ENCODE measurements around the gene TRPV3. TPM values are rescaled to one million over a fixed set of nuclear protein-coding genes. Genes with fewer than 3 reads are reported as not detected.

TRPV3 gene
- total RNA-seq, 1 experiment from 2014 or later = 3.6 TPM

DNA sequence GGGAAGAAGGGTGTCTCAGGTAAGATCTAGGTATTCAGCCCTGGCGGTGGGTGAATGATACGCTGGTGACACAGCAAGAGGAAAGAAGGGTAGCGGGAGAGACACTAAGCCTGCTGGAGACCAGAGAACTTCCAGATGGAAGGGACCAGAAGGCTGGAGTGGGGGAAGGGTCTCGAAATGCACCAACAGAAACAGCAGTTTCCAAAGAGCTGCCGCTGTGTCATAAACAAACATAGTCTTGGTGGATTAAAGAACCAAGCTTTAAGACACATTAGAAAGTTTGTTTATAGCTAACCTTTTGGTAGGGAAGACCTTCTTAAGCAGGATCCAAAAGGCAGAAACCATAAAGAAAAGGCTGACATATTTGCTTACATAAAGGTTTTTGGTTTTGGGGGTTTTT lies 20.9 kb downstream of the TRPV3 start:
- ATAC-seq (no peak), DNase-seq (no peak)
- Histone ChIP-seq H3K36me3 (ENCODE audit: low read depth, low read length) (no peaks in the 10 kb centered on the region), H3K79me2 (ENCODE audit: low read length) (no peaks in the 10 kb centered on the region), H3K9me3 (ENCODE audit: low read length) (no peaks in the 10 kb centered on the region), H2AFZ (ENCODE audit: low read length) (no peak overlapping the region), H3K27ac (ENCODE audit: low read length) (no peak overlapping the region), H4K20me1 (ENCODE audit: low read length) (no peaks in the 10 kb centered on the region), H3K4me1 (ENCODE audit: insufficient read depth, low read length) (peaks cover 3% of the 10 kb centered on the region; the same call in 1 of the 2 replicates), H3K4me2 (ENCODE audit: low read length) (no peak overlapping the region), H3F3A (ENCODE audit: low read length, unreplicated experiment) (no peaks in the 10 kb centered on the region), H3K9me2 (replicated peaks; ENCODE audit: low read length) (no peaks in the 10 kb centered on the region), H3K27me3 (ENCODE audit: low read length) (no peaks in the 10 kb centered on the region), H3K4me3 (ENCODE audit: low read length) (no peak overlapping the region), H3K9ac (ENCODE audit: low read length) (no peak overlapping the region)
- intact Hi-C loops (cut with micrococcal nuclease) = no loop called here
- BruUV-seq (replicated peaks) = no TSS peak
- TF ChIP-seq EZH2 (IDR thresholded peaks at IDR 0.05; ENCODE audit: low read length, unreplicated experiment) (no peak), EZH2phosphoT487 (IDR thresholded peaks at IDR 0.05; ENCODE audit: borderline replicate concordance, low read length) (no peak)
- TF ChIP-seq, protein P1, sequence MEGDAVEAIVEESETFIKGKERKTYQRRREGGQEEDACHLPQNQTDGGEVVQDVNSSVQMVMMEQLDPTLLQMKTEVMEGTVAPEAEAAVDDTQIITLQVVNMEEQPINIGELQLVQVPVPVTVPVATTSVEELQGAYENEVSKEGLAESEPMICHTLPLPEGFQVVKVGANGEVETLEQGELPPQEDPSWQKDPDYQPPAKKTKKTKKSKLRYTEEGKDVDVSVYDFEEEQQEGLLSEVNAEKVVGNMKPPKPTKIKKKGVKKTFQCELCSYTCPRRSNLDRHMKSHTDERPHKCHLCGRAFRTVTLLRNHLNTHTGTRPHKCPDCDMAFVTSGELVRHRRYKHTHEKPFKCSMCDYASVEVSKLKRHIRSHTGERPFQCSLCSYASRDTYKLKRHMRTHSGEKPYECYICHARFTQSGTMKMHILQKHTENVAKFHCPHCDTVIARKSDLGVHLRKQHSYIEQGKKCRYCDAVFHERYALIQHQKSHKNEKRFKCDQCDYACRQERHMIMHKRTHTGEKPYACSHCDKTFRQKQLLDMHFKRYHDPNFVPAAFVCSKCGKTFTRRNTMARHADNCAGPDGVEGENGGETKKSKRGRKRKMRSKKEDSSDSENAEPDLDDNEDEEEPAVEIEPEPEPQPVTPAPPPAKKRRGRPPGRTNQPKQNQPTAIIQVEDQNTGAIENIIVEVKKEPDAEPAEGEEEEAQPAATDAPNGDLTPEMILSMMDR (conservative IDR thresholded peaks at IDR 0.05; ENCODE audit: low read depth, low read length) = no peak
- CTCF ChIA-PET = no interaction called here
- POLR2A ChIA-PET (ENCODE audit: unreplicated experiment) = no interaction called here

- no peaks in the 10 kb centered on the region for H4K20me1 ChIP-seq (ENCODE audit: low read length)
- peak overlapping the region; percentile 72 for H3K9ac ChIP-seq (ENCODE audit: low read length)
- ATAC-seq = peak; percentile 74
- H3K9me2 ChIP-seq (replicated peaks; ENCODE audit: low read length) = no peaks in the 10 kb centered on the region
- DNase-seq = peak; percentile 77
- no peaks in the 10 kb centered on the region for H3F3A ChIP-seq (ENCODE audit: low read length, unreplicated experiment)
- H3K4me3 ChIP-seq (ENCODE audit: low read length) = peak overlapping the region; percentile 61
- no peaks in the 10 kb centered on the region for H3K27me3 ChIP-seq (ENCODE audit: low read length)
- H3K36me3 ChIP-seq (ENCODE audit: low read depth, low read length) = no peaks in the 10 kb centered on the region
- peaks cover 3% of the 10 kb centered on the region; the same call in 1 of the 2 replicates for H3K4me1 ChIP-seq (ENCODE audit: insufficient read depth, low read length)
- ChIA-PET POLR2A (ENCODE audit: unreplicated experiment) (no interaction called here), CTCF (interaction anchor here (0.7 to 1.0 kb wide), 3 partner anchors 76 to 1884 kb away, joined by 3 to 10 read pairs (median 3); partner anchors contain the start of gene NUP88)
- BruUV-seq (replicated peaks) = no TSS peak
- H3K9me3 ChIP-seq (ENCODE audit: low read length) = no peaks in the 10 kb centered on the region
- H3K27ac ChIP-seq (ENCODE audit: low read length) = peak overlapping the region; percentile 67
- TF ChIP-seq, protein P1 (conservative IDR thresholded peaks at IDR 0.05; ENCODE audit: low read depth, low read length) = peak; percentile 74
- TF ChIP-seq EZH2phosphoT487 (IDR thresholded peaks at IDR 0.05; ENCODE audit: borderline replicate concordance, low read length) = no peak
- H2AFZ ChIP-seq (ENCODE audit: low read length) = peak overlapping the region; percentile 77
- peak overlapping the region; percentile 78 for H3K4me2 ChIP-seq (ENCODE audit: low read length)
- intact Hi-C loops (cut with micrococcal nuclease) = loop anchor here (1.0 kb wide), 1 partner anchor 101 kb away; the partner anchor contains the start of genes CTNS and SHPK
- H3K79me2 ChIP-seq (ENCODE audit: low read length) = no peaks in the 10 kb centered on the region
Observed at GRCh38 chr17:3535253-3535995, 22.2 kb downstream of the TRPV3 start.

GRCh38 chr17:3534881-3535252 lies 22.7 kb downstream of the TRPV3 start:
- ATAC-seq (peak; percentile 88), DNase-seq (peak; percentile 58)
- POLR2A ChIA-PET (ENCODE audit: unreplicated experiment) = interaction anchor here (0.5 to 0.6 kb wide), 2 partner anchors 21 to 38 kb away, joined by 3 to 11 read pairs; no protein-coding TSS in a partner anchor
- Histone ChIP-seq H3K9me3 (ENCODE audit: low read length) (no peaks in the 10 kb centered on the region), H4K20me1 (ENCODE audit: low read length) (no peaks in the 10 kb centered on the region), H3K36me3 (ENCODE audit: low read depth, low read length) (no peaks in the 10 kb centered on the region), H3K4me3 (ENCODE audit: low read length) (no peak overlapping the region), H3K79me2 (ENCODE audit: low read length) (no peaks in the 10 kb centered on the region), H3K9me2 (replicated peaks; ENCODE audit: low read length) (no peaks in the 10 kb centered on the region), H3K9ac (ENCODE audit: low read length) (no peak overlapping the region), H3K4me2 (ENCODE audit: low read length) (peak overlapping the region; percentile 26; the same call in 1 of the 2 replicates), H3K27me3 (ENCODE audit: low read length) (no peaks in the 10 kb centered on the region), H3K27ac (ENCODE audit: low read length) (peak overlapping the region; percentile 67; the same call in 1 of the 2 replicates), H2AFZ (ENCODE audit: low read length) (no peak overlapping the region), H3K4me1 (ENCODE audit: insufficient read depth, low read length) (peaks cover 3% of the 10 kb centered on the region; the same call in 1 of the 2 replicates), H3F3A (ENCODE audit: low read length, unreplicated experiment) (no peaks in the 10 kb centered on the region)
- intact Hi-C loops (cut with micrococcal nuclease) = loop anchor here (1.0 kb wide), 1 partner anchor 101 kb away; the partner anchor contains the start of genes CTNS and SHPK
- CTCF ChIA-PET = interaction anchor here (0.6 to 1.0 kb wide), 4 partner anchors 22 to 1884 kb away, joined by 3 to 10 read pairs (median 3); partner anchors contain the start of gene NUP88
- TF ChIP-seq EZH2 (IDR thresholded peaks at IDR 0.05; ENCODE audit: low read length, unreplicated experiment) (no peak), EZH2phosphoT487 (IDR thresholded peaks at IDR 0.05; ENCODE audit: borderline replicate concordance, low read length) (no peak)
- TF ChIP-seq, protein P1 (conservative IDR thresholded peaks at IDR 0.05; ENCODE audit: low read depth, low read length) = no peak
- BruUV-seq (replicated peaks) = no TSS peak
